COLO668 (cell line): ENCODE measurements around the gene RTN4RL1.
A peak's percentile ranks its signal among the peaks of the same experiment; 100 is the strongest.

Source experiments
- DNase-seq: peaks from one replicate; lab custom pipeline; 2025; ENCODE audit not compliant: unreplicated experiment; lab: John Stamatoyannopoulos, UW

RTN4RL1 gene

GRCh38 chr17:2048805-2049204, 23.7 kb upstream of the RTN4RL1 start:
- DNase-seq = no peak

GRCh38 chr17:2047590-2047989, 22.5 kb upstream of the RTN4RL1 start:
- no peak for DNase-seq

- DNase-seq = no peak
Observed at GRCh38 chr17:2044263-2044894, 19.2 kb upstream of the RTN4RL1 start.

GRCh38 chr17:2043785-2044184, 18.7 kb upstream of the RTN4RL1 start:
- no peak for DNase-seq

GRCh38 chr17:2042933-2043332, 17.8 kb upstream of the RTN4RL1 start:
- no peak for DNase-seq

- DNase-seq = peak; percentile 25
Observed at GRCh38 chr17:2042390-2042847, 17.3 kb upstream of the RTN4RL1 start.

- DNase-seq = peak; percentile 93
Observed at GRCh38 chr17:2041561-2042389, 16.6 kb upstream of the RTN4RL1 start, which contains the start of gene OVCA2. TSS of gene OVCA2 (plus strand) at chr17:2042022. CDS start at chr17:2042048, 26 bp downstream.

GRCh38 chr17:2040942-2041560, 15.9 kb upstream of the RTN4RL1 start:
- no peak for DNase-seq

- DNase-seq = no peak
Observed at GRCh38 chr17:2040219-2040827, 15.2 kb upstream of the RTN4RL1 start.

GRCh38 chr17:2037155-2037554, 12.0 kb upstream of the RTN4RL1 start:
- no peak for DNase-seq

- no peak for DNase-seq
Observed at GRCh38 chr17:2035541-2036488, 10.7 kb upstream of the RTN4RL1 start.

GRCh38 chr17:2034806-2035540, 9.8 kb upstream of the RTN4RL1 start:
- no peak for DNase-seq

- DNase-seq = no peak
Observed at GRCh38 chr17:2034157-2034556, 9.0 kb upstream of the RTN4RL1 start.

GRCh38 chr17:2033153-2033552, 8.0 kb upstream of the RTN4RL1 start:
- DNase-seq = no peak

GRCh38 chr17:2030779-2031163, 5.6 kb upstream of the RTN4RL1 start:
- DNase-seq = no peak

- peak; percentile 81 for DNase-seq
Observed at GRCh38 chr17:2029911-2030778, 5.0 kb upstream of the RTN4RL1 start, which contains the start of gene DPH1. TSS of gene DPH1 (plus strand) at chr17:2030153. CDS start at chr17:2030170, 17 bp downstream.

GRCh38 chr17:2028737-2029136, 3.6 kb upstream of the RTN4RL1 start:
- no peak for DNase-seq

GRCh38 chr17:2028234-2028614, 3.1 kb upstream of the RTN4RL1 start:
- DNase-seq = no peak
